Kidney (tissue), 14 donors: ENCODE data around the gene BRD9. TPM values are rescaled to one million over a fixed set of nuclear protein-coding genes. Genes with fewer than 3 reads are reported as not detected.

Source experiments
- DNase-seq, 5 donors: peaks; one replicate each; pipeline ENCODE4 v3.0.0-alpha.2; 2013 to 2020
- FAIRE-seq: peaks from 2 replicates; lab custom pipeline; 2012; peaks lifted over from hg19 to GRCh38; lab: Jason Lieb, UNC
- H3K27ac ChIP-seq, 2 donors: one replicate each; pipeline ENCODE4 v1.7.0; 2013; ENCODE audit warnings: low read depth in 2 of 2, low read length in 2 of 2, inconsistent platforms in 1 of 2
- H3K27me3 ChIP-seq: one replicate; pipeline ENCODE4 v1.7.1; 2013; ENCODE audit warnings: low read length, inconsistent platforms; ENCODE audit not compliant: control insufficient read depth, insufficient read depth
- H3K36me3 ChIP-seq, 3 donors: one replicate each; pipeline versions ENCODE4 v1.7.0 to v1.7.1; 2013; ENCODE audit warnings: low read length in 3 of 3, control low read depth in 1 of 3, inconsistent platforms in 1 of 3; ENCODE audit not compliant: insufficient read depth in 3 of 3, control insufficient read depth in 2 of 3
- H3K4me1 ChIP-seq, 3 donors: one replicate each; pipeline versions ENCODE4 v1.7.0 to v1.7.1; 2013; ENCODE audit warnings: low read length in 3 of 3, inconsistent platforms in 1 of 3, low read depth in 1 of 3; ENCODE audit not compliant: control insufficient read depth in 2 of 3, insufficient read depth in 2 of 3
- H3K4me3 ChIP-seq, 3 donors: one replicate each; pipeline versions ENCODE4 v1.7.0 to v1.8.1; 2013; ENCODE audit warnings: low read length in 3 of 3, control low read depth in 1 of 3, inconsistent platforms in 1 of 3
- H3K9ac ChIP-seq, 3 donors: one replicate each; pipeline versions ENCODE4 v1.7.0 to v1.7.1; 2013; ENCODE audit warnings: low read length in 3 of 3, control low read depth in 1 of 3, inconsistent platforms in 1 of 3
- H3K9me3 ChIP-seq, 3 donors: one replicate each; pipeline versions ENCODE4 v1.7.0 to v1.7.1; 2013; ENCODE audit warnings: low read length in 3 of 3, control low read depth in 1 of 3, inconsistent platforms in 1 of 3; ENCODE audit not compliant: control insufficient read depth in 2 of 3, insufficient read depth in 1 of 3
- CTCF ChIP-seq: IDR thresholded peaks from 3 replicates; pipeline ENCODE4 v1.5.1; 2012; ENCODE audit warnings: mild to moderate bottlenecking, moderate library complexity, borderline replicate concordance; ENCODE audit not compliant: insufficient read depth; ENCODE audit errors: extremely low read depth
- intact Hi-C: fragments of 100-400 bp; cut with DNase I; formaldehyde crosslinking; loops from one replicate; pipeline ENCODE4 v1.11.1; 2022
- polyA plus RNA-seq: library from polyadenylated mRNA; stranded (reverse); fragments of 350-450 nt; fragmentation: Illumina TruSeq; extraction: RNeasy Lipid Tissue Mini Kit (QIAGEN cat#74804); gene quantifications from one replicate; pipeline ENCODE4 v1.2.3, GENCODE V29; 2014; ENCODE audit warnings: low read depth, low replicate concordance; ENCODE audit not compliant: insufficient read depth
- total RNA-seq: library from RNA; stranded (reverse); fragmentation: NEBNext Ultra II Directional; extraction: Animal tissue kit (Norgen Biotek cat#: 25700); gene quantifications from one replicate; pipeline ENCODE4 v1.2.1, GENCODE V29; 2021
- donor health status: control.
- donor health status: control.
- donor health status: control.
- donor health status: control.
- donor health status: control.
- donor health status: DM: yes; HTN: yes; CAD: no.
- donor health status: Normal renal cell carcinoma (clear cell type).

BRD9 gene
- total and polyA plus RNA-seq, 2 donors from 2014 or later = 17.5 to 38.0 TPM

- Histone ChIP-seq H3K27me3 (no peaks in the 10 kb centered on the region), H3K36me3 (no peaks in the 10 kb centered on the region), H3K4me3 (no peak overlapping the region), H3K27ac (no peak overlapping the region), H3K9me3 (no peaks in the 10 kb centered on the region), H3K4me1 (no peaks in the 10 kb centered on the region), H3K9ac (no peak overlapping the region)
- DNase-seq (peak in 1 of 5 donors; percentile 4), FAIRE-seq (no peak)
- intact Hi-C loops = no loop called here
- TF ChIP-seq CTCF = no peak
Measured at GRCh38 chr5:914612-915011, 22.0 kb upstream of the BRD9 start.

GRCh38 chr5:914174-914573 lies 21.6 kb upstream of the BRD9 start:
- Histone ChIP-seq H3K27me3 (no peaks in the 10 kb centered on the region), H3K4me1 (no peaks in the 10 kb centered on the region), H3K4me3 (no peak overlapping the region), H3K36me3 (no peaks in the 10 kb centered on the region), H3K9ac (no peak overlapping the region), H3K9me3 (no peaks in the 10 kb centered on the region), H3K27ac (no peak overlapping the region)
- no peak for TF ChIP-seq CTCF
- intact Hi-C loops = no loop called here
- DNase-seq = no peak
- no peak for FAIRE-seq

- peak in 1 of 5 donors; percentile 25 for DNase-seq
- H3K4me1 ChIP-seq = no peaks in the 10 kb centered on the region
- intact Hi-C loops = no loop called here
- no peak overlapping the region for H3K27ac ChIP-seq
- no peak overlapping the region for H3K4me3 ChIP-seq
- no peak for TF ChIP-seq CTCF
- H3K9ac ChIP-seq = no peak overlapping the region
- no peaks in the 10 kb centered on the region for H3K27me3 ChIP-seq
- H3K36me3 ChIP-seq = no peaks in the 10 kb centered on the region
- no peaks in the 10 kb centered on the region for H3K9me3 ChIP-seq
- FAIRE-seq = no peak
Measured at GRCh38 chr5:912280-913091, 19.9 kb upstream of the BRD9 start.
